Naive thymus-derived CD8-positive, alpha-beta T cell (primary cell): Measurements from ENCODE around the gene CCDC106. TPM values are rescaled to one million over a fixed set of nuclear protein-coding genes. Genes with fewer than 3 reads are reported as not detected.
A peak's percentile ranks its signal among the peaks of the same experiment; 100 is the strongest.

Source experiments
- ATAC-seq, 2 donors: fragments of 150-1000 bp; cut with Tn5 transposase in 1 of 2; sonication (Bioruptor Pico), chemical (Tn5 transposase) in 1 of 2; 1 replicate in 1 of 2; 2 replicates in 1 of 2; pipeline ENCODE4 v1.10.0; 2021; ENCODE audit warnings: mild to moderate bottlenecking in 2 of 2, moderate library complexity in 2 of 2
- POLR2A ChIA-PET: fragments of 350-600 bp; sonication (Branson Sonifier 250); formaldehyde crosslinking; loops from one replicate; lab custom pipeline; 2021; ENCODE audit warnings: antibody characterized with exemption; lab: Charles Lee
- DNase-seq, 10 donors: peaks; one replicate each; pipeline versions ENCODE4 v3.0.0 to v3.0.0-alpha.2; 2020 to 2022
- H3K27ac Mint-ChIP-seq, 10 donors: one replicate each; pipeline ENCODE4 v1.8.0; 2020 to 2022; ENCODE audit warnings: mild to moderate bottlenecking in 10 of 10, mixed read lengths in 10 of 10, moderate library complexity in 4 of 10, inconsistent platforms in 1 of 10
- H3K27me3 Mint-ChIP-seq, 5 donors: one replicate each; pipeline ENCODE4 v1.8.0; 2021 to 2022; ENCODE audit warnings: mixed read lengths in 5 of 5
- H3K36me3 Mint-ChIP-seq, 3 donors: one replicate each; pipeline ENCODE4 v1.8.0; 2020 to 2022; ENCODE audit warnings: mixed read lengths in 3 of 3, mild to moderate bottlenecking in 2 of 3, inconsistent platforms in 1 of 3
- H3K4me1 Mint-ChIP-seq, 4 donors: one replicate each; pipeline ENCODE4 v1.8.0; 2021 to 2022; ENCODE audit warnings: mixed read lengths in 4 of 4
- H3K4me3 Mint-ChIP-seq, 10 donors: one replicate each; pipeline ENCODE4 v1.8.0; 2020 to 2022; ENCODE audit warnings: mild to moderate bottlenecking in 10 of 10, mixed read lengths in 10 of 10, moderate library complexity in 6 of 10, inconsistent platforms in 1 of 10
- H3K9me3 Mint-ChIP-seq, 9 donors: one replicate each; pipeline ENCODE4 v1.8.0; 2020 to 2022; ENCODE audit warnings: mixed read lengths in 9 of 9, mild to moderate bottlenecking in 3 of 9, inconsistent platforms in 1 of 9, moderate library complexity in 1 of 9
- polyA plus RNA-seq, 3 donors: library from polyadenylated mRNA; unstranded; fragments of 300-500 nt; fragmentation: Illumina TruSeq; gene quantifications; one replicate each; pipeline ENCODE4 v1.2.3, GENCODE V29; 2021
- total RNA-seq, 8 experiments: library from RNA in 2 of 8; stranded (reverse) in 2 of 8; gene quantifications; one replicate each; pipeline ENCODE4 v1.2.3 and lab custom pipeline; 2021 to 2026

CCDC106 gene
- total and polyA plus RNA-seq, 5 experiments from 2014 or later = 2.6 to 8.3 (median 4.4) TPM

DNA sequence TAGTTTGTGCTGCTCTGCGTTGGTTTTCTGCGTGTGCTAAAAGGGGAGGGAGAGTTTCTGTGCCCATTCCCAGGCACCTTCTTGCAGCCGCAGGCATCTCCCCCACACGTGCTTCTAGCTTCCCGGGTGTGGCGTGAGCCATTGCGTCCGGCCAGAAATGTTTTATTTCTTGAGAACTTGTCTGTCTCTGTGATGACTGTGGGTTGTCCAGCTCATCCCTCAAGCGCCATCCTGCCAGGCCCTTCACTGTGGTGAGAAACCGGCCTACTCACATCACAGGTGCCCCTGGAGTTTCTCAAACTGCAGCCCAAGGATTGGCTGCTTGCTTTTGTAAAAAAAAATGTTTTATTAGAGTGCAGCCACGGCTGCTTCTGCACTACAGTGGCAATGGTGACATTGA lies 51.2 kb downstream of the CCDC106 start:
- peak overlapping the region in 2 of 10 donors; percentile 7 to 15 for H3K27ac Mint-ChIP-seq
- H3K4me3 Mint-ChIP-seq = no peak overlapping the region
- H3K27me3 Mint-ChIP-seq = no peaks in the 10 kb centered on the region
- POLR2A ChIA-PET = no interaction called here
- H3K36me3 Mint-ChIP-seq = peaks cover 0 to 50% (median 6%) of the 10 kb centered on the region in 3 donors
- no peaks in the 10 kb centered on the region for H3K9me3 Mint-ChIP-seq
- ATAC-seq (no peak), DNase-seq (no peak)
- peaks cover 0 to 5% (median under 1%) of the 10 kb centered on the region in 4 donors for H3K4me1 Mint-ChIP-seq

DNA sequence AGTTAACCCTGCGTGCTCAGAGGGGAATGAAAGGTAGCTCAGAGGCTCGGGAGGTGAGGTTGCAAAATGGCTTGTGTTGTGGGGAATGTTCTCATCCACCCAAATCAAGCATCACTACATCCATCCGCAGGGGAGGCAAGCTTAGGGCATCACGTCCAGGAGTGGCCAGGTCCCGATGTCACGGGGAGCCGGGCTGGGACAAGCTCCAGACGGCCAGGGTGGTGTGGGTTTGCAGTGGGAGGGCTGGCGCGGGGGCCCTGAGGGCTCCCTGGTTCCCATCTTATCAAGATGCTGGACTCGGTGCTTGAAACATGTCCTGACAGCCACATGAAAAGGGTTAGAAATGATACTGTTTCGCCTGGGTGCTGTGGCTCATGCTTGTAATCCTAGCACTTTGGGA lies 52.8 kb downstream of the CCDC106 start:
- ATAC-seq (no peak), DNase-seq (no peak)
- Mint-ChIP-seq H3K27ac (no peak overlapping the region), H3K4me1 (peaks cover 0 to 12% (median 2%) of the 10 kb centered on the region in 4 donors), H3K36me3 (peaks cover 0 to 37% (median 15%) of the 10 kb centered on the region in 3 donors), H3K9me3 (no peaks in the 10 kb centered on the region), H3K4me3 (no peak overlapping the region), H3K27me3 (no peaks in the 10 kb centered on the region)
- POLR2A ChIA-PET = interaction anchor here (0.7 kb wide), 1 partner anchor 47 kb away, joined by 3 read pairs; no protein-coding TSS in a partner anchor

DNA sequence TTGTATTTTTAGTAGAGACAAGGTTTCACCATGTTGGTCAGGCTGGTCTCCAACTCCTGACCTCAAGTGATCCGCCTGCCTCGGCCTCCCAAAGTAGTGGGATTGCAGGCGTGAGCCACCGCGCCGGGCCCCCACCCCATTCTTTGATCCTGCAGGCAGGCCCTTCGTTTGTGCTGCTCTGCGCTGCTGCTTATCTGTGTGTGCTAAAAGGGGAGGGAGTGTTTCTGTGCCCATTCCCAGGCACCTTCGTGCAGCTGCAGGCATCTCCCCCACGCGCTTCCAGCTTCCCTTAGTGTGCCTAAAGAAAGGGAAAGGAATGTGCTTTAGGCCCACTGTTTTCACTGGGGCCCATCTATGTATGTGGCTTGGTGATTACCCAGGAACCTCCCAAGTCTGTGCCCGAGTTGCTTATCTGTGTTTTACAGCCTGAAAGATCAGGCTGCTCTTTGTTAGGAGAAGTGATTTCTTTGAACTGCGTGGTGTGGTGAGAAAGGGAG lies 54.2 kb downstream of the CCDC106 start:
- DNase-seq (no peak), ATAC-seq (no peak)
- no peaks in the 10 kb centered on the region for H3K9me3 Mint-ChIP-seq
- H3K4me1 Mint-ChIP-seq = peaks cover 0 to 12% (median 2%) of the 10 kb centered on the region in 4 donors
- H3K27ac Mint-ChIP-seq = no peak overlapping the region
- POLR2A ChIA-PET = no interaction called here
- H3K4me3 Mint-ChIP-seq = no peak overlapping the region
- peaks cover 0 to 24% (median 15%) of the 10 kb centered on the region in 3 donors for H3K36me3 Mint-ChIP-seq
- H3K27me3 Mint-ChIP-seq = no peaks in the 10 kb centered on the region

Other genes starting within 250 kb of the CCDC106 start
- 10 to 100 TPM; 18.1 to 20.2 TPM for gene UBE2S, start 240.4 kb upstream of the CCDC106 start, total RNA-seq
- 10 to 100 TPM; 18.6 to 25.8 (median 24.5) TPM for gene UBE2S, start 240.4 kb upstream of the CCDC106 start, polyA plus RNA-seq
- not detected for gene SHISA7, start 204.9 kb upstream of the CCDC106 start, total RNA-seq
- not detected for gene SHISA7, start 204.9 kb upstream of the CCDC106 start, polyA plus RNA-seq
- 10 to 100 TPM; 10.5 to 11.0 TPM for gene ISOC2, start 186.6 kb upstream of the CCDC106 start, total RNA-seq
- gene ISOC2, start 186.6 kb upstream of the CCDC106 start, polyA plus RNA-seq = 10 to 100 TPM; 30.5 to 35.6 (median 34.2) TPM
- gene C19orf85, start 183.5 kb upstream of the CCDC106 start, total RNA-seq = not detected
- gene C19orf85, start 183.5 kb upstream of the CCDC106 start, polyA plus RNA-seq = not detected
- 10 to 100 TPM; 13.2 to 15.6 TPM for gene ZNF628, start 171.6 kb upstream of the CCDC106 start, total RNA-seq
- gene ZNF628, start 171.6 kb upstream of the CCDC106 start, polyA plus RNA-seq = under 1 TPM; 0.26 to 0.42 (median 0.32) TPM
- gene NAT14, start 163.0 kb upstream of the CCDC106 start, total RNA-seq = 10 to 100 TPM in 1 of 2 experiments, 1 to 10 TPM in 1; 8.0 to 10.4 TPM
- gene NAT14, start 163.0 kb upstream of the CCDC106 start, polyA plus RNA-seq = 1 to 10 TPM; 4.1 to 8.8 (median 7.7) TPM
- 1 to 10 TPM; 1.3 to 1.4 TPM for gene SSC5D, start 159.8 kb upstream of the CCDC106 start, total RNA-seq
- gene SSC5D, start 159.8 kb upstream of the CCDC106 start, polyA plus RNA-seq = under 1 TPM in 2 of 3 donors, not detected in 1; 0.02 to 0.11 TPM
- not detected for gene SBK2, start 111.1 kb upstream of the CCDC106 start, total RNA-seq
- gene SBK2, start 111.1 kb upstream of the CCDC106 start, polyA plus RNA-seq = not detected
- not detected for gene SBK3, start 102.7 kb upstream of the CCDC106 start, total RNA-seq
- not detected for gene SBK3, start 102.7 kb upstream of the CCDC106 start, polyA plus RNA-seq
- 10 to 100 TPM in 1 of 2 experiments, 1 to 10 TPM in 1; 9.8 to 10.2 TPM for gene ZNF579, start 67.4 kb upstream of the CCDC106 start, total RNA-seq
- under 1 TPM; 0.16 to 0.39 (median 0.20) TPM for gene ZNF579, start 67.4 kb upstream of the CCDC106 start, polyA plus RNA-seq
- gene FIZ1, start 48.7 kb upstream of the CCDC106 start, total RNA-seq = 10 to 100 TPM; 19.0 to 22.0 TPM
- gene FIZ1, start 48.7 kb upstream of the CCDC106 start, polyA plus RNA-seq = 1 to 10 TPM; 2.8 to 5.4 (median 3.4) TPM
- 10 to 100 TPM; 19.1 to 20.7 TPM for gene ZNF524, start 47.9 kb upstream of the CCDC106 start, total RNA-seq
- gene ZNF524, start 47.9 kb upstream of the CCDC106 start, polyA plus RNA-seq = 10 to 100 TPM; 21.5 to 31.6 (median 23.6) TPM
- gene ZNF865, start 42.6 kb upstream of the CCDC106 start, total RNA-seq = 10 to 100 TPM; 21.6 to 24.4 TPM
- gene ZNF865, start 42.6 kb upstream of the CCDC106 start, polyA plus RNA-seq = under 1 TPM in 2 of 3 donors, not detected in 1; 0.22 to 0.33 TPM
- gene ZNF784, start 23.6 kb upstream of the CCDC106 start, total RNA-seq = 1 to 10 TPM; 8.1 to 9.2 TPM
- 1 to 10 TPM in 2 of 3 donors, under 1 TPM in 1; 0.64 to 1.4 (median 1.1) TPM for gene ZNF784, start 23.6 kb upstream of the CCDC106 start, polyA plus RNA-seq
- 100 to 1,000 TPM; 110 to 111 TPM for gene ZNF580, start 7.2 kb upstream of the CCDC106 start, total RNA-seq
- 10 to 100 TPM; 15.3 to 21.7 (median 20.3) TPM for gene ZNF580, start 7.2 kb upstream of the CCDC106 start, polyA plus RNA-seq
- 10 to 100 TPM; 33.8 to 36.3 TPM for gene ZNF581, start 4.6 kb upstream of the CCDC106 start, total RNA-seq
- gene ZNF581, start 4.6 kb upstream of the CCDC106 start, polyA plus RNA-seq = 10 to 100 TPM; 21.2 to 35.9 (median 34.9) TPM
- 100 to 1,000 TPM; 284 to 289 TPM for gene U2AF2, start 6.8 kb downstream of the CCDC106 start, total RNA-seq
- gene U2AF2, start 6.8 kb downstream of the CCDC106 start, polyA plus RNA-seq = 10 to 100 TPM in 1 of 3 donors, 1 to 10 TPM in 2; 6.6 to 10.6 (median 8.1) TPM
- gene EPN1, start 27.0 kb downstream of the CCDC106 start, total RNA-seq = 10 to 100 TPM; 49.5 to 52.2 TPM
- gene EPN1, start 27.0 kb downstream of the CCDC106 start, polyA plus RNA-seq = 10 to 100 TPM in 1 of 3 donors, 1 to 10 TPM in 2; 5.5 to 15.8 (median 7.5) TPM
- gene NLRP9, start 90.2 kb downstream of the CCDC106 start, total RNA-seq = not detected
- not detected for gene NLRP9, start 90.2 kb downstream of the CCDC106 start, polyA plus RNA-seq
- gene RFPL4A, start 110.9 kb downstream of the CCDC106 start, total RNA-seq = not detected
- not detected for gene RFPL4A, start 110.9 kb downstream of the CCDC106 start, polyA plus RNA-seq
- not detected for gene RFPL4AL1, start 120.9 kb downstream of the CCDC106 start, total RNA-seq
- not detected for gene RFPL4AL1, start 120.9 kb downstream of the CCDC106 start, polyA plus RNA-seq
- not detected for gene NLRP11, start 183.8 kb downstream of the CCDC106 start, total RNA-seq
- gene NLRP11, start 183.8 kb downstream of the CCDC106 start, polyA plus RNA-seq = not detected
- gene NLRP4, start 188.3 kb downstream of the CCDC106 start, total RNA-seq = not detected
- gene NLRP4, start 188.3 kb downstream of the CCDC106 start, polyA plus RNA-seq = not detected